ENCODE data around the gene SDHAF1. TPM values are rescaled to one million over a fixed set of nuclear protein-coding genes. Genes with fewer than 3 reads are reported as not detected.
A peak's percentile ranks its signal among the peaks of the same experiment; 100 is the strongest.
"Not testable (repeated sequence)": the region's sequence is repeated elsewhere in the genome, so short reads cannot be mapped to it uniquely, and the experiment has no call there.

Gene SDHAF1
- total RNA-seq: 1 to 10 TPM; 6.2 to 6.9 TPM
- total RNA-seq: 6.1 to 19.1 reads per million in 2 donors

GRCh38 chr19:35995048-35995993 lies at the start of gene SDHAF1:
Gene SDHAF1, plus strand, starts transcription at chr19:35995188. Its CDS starts 87 bp downstream, at chr19:35995275.
- no peaks in the 10 kb centered on the region for H3K9me3 ChIP-seq (ENCODE audit: control insufficient read depth, low read length, poor library complexity, severe bottlenecking)
- Mint-ChIP-seq H3K27ac (peak within 1 kb of the TSS; percentile 81), H3K4me1 (peaks cover 25% of the 10 kb centered on the region)

GRCh38 chr19:35946203-35946602 lies 48.8 kb upstream of the SDHAF1 start:
- peak overlapping the region; percentile 81 for H3K27ac Mint-ChIP-seq
- DNase-seq: no peak

More at GRCh38 chr19:35995048-35995993, at the start of gene SDHAF1:
- peak; percentile 78 to 82 (median 80) for DNase-seq
- ATAC-seq: peak; percentile 93
- peak within 1 kb of the TSS; percentile 97 for H3K4me3 Mint-ChIP-seq
- H3K27me3 Mint-ChIP-seq: no peaks in the 10 kb centered on the region
- H3K36me3 Mint-ChIP-seq (ENCODE audit: low read depth): no peaks in the 10 kb centered on the region

DNA sequence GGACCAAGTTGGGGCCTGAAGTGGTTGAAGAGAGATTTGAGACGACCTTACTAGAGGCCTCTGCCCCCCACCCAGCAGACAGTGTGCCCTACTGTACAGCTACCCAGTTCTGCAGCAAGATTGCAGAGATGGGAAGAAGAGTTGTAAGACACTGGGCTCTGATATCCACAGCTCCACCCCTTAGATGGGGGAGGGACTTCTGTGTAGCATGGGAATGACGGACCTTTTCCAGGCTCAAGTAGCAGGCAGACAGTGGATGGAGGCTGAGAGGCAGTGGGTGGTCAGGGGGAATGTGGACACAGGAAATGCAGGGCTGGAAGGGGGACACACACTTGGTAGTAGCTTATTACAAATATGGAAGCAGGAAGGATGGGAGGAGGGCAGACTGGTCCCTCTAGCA lies 45.9 kb upstream of the SDHAF1 start:
- Mint-ChIP-seq H3K27ac (peak overlapping the region; percentile 81), H3K27me3 (no peaks in the 10 kb centered on the region), H3K4me3 (no peak overlapping the region), H3K36me3 (ENCODE audit: low read depth) (peaks cover 1% of the 10 kb centered on the region), H3K4me1 (peaks cover 41% of the 10 kb centered on the region)
- DNase-seq (no peak), ATAC-seq (no peak)
- no peaks in the 10 kb centered on the region for H3K9me3 ChIP-seq (ENCODE audit: control insufficient read depth, low read length, poor library complexity, severe bottlenecking)

More at GRCh38 chr19:35946203-35946602, 48.8 kb upstream of the SDHAF1 start:
- H3K4me1 Mint-ChIP-seq: peaks cover 33% of the 10 kb centered on the region
- H3K4me3 Mint-ChIP-seq: peak overlapping the region; percentile 28
- no peak for ATAC-seq
- peaks cover 11% of the 10 kb centered on the region for H3K36me3 Mint-ChIP-seq (ENCODE audit: low read depth)
- no peaks in the 10 kb centered on the region for H3K9me3 ChIP-seq (ENCODE audit: control insufficient read depth, low read length, poor library complexity, severe bottlenecking)
- H3K27me3 Mint-ChIP-seq: no peaks in the 10 kb centered on the region

- H3K4me1 Mint-ChIP-seq: peaks cover 38% of the 10 kb centered on the region
- peak overlapping the region; percentile 68 for H3K27ac Mint-ChIP-seq
- no peaks in the 10 kb centered on the region for H3K27me3 Mint-ChIP-seq
- no peaks in the 10 kb centered on the region for H3K9me3 ChIP-seq (ENCODE audit: control insufficient read depth, low read length, poor library complexity, severe bottlenecking)
- DNase-seq (no peak), ATAC-seq (no peak)
- no peak overlapping the region for H3K4me3 Mint-ChIP-seq
- H3K36me3 Mint-ChIP-seq (ENCODE audit: low read depth): peaks cover 2% of the 10 kb centered on the region
These were observed 38.9 kb upstream of the SDHAF1 start for GRCh38 chr19:35955881-35956634.

GRCh38 chr19:35957411-35957810 lies 37.6 kb upstream of the SDHAF1 start:
- DNase-seq: not testable (repeated sequence)

GRCh38 chr19:35958660-35959039 lies 36.3 kb upstream of the SDHAF1 start:
- no peak for ATAC-seq
- peak overlapping the region; percentile 83 for H3K4me3 Mint-ChIP-seq

More at GRCh38 chr19:35957411-35957810, 37.6 kb upstream of the SDHAF1 start:
- ATAC-seq; H3K27me3 Mint-ChIP-seq; H3K9me3 ChIP-seq (ENCODE audit: control insufficient read depth, low read length, poor library complexity, severe bottlenecking); H3K36me3 Mint-ChIP-seq (ENCODE audit: low read depth): not testable (repeated sequence)
- Mint-ChIP-seq H3K4me3 (peak overlapping the region; percentile 70), H3K4me1 (peaks cover 32% of the 10 kb centered on the region), H3K27ac (peak overlapping the region; percentile 60)

GRCh38 chr19:35959040-35959967 lies 35.7 kb upstream of the SDHAF1 start:
- no peaks in the 10 kb centered on the region for H3K9me3 ChIP-seq (ENCODE audit: control insufficient read depth, low read length, poor library complexity, severe bottlenecking)
- Mint-ChIP-seq H3K36me3 (ENCODE audit: low read depth) (peaks cover 2% of the 10 kb centered on the region), H3K27me3 (no peaks in the 10 kb centered on the region), H3K4me3 (peak overlapping the region; percentile 85), H3K4me1 (peaks cover 17% of the 10 kb centered on the region), H3K27ac (no peak overlapping the region)
- DNase-seq (peak; percentile 73 to 80 (median 75)), ATAC-seq (peak; percentile 99)

More at GRCh38 chr19:35958660-35959039, 36.3 kb upstream of the SDHAF1 start:
- Mint-ChIP-seq H3K27me3 (no peaks in the 10 kb centered on the region), H3K36me3 (ENCODE audit: low read depth) (peaks cover 2% of the 10 kb centered on the region), H3K4me1 (peaks cover 23% of the 10 kb centered on the region), H3K27ac (no peak overlapping the region)
- no peak for DNase-seq
- H3K9me3 ChIP-seq (ENCODE audit: control insufficient read depth, low read length, poor library complexity, severe bottlenecking): no peaks in the 10 kb centered on the region

- Mint-ChIP-seq H3K27me3 (no peaks in the 10 kb centered on the region), H3K36me3 (ENCODE audit: low read depth) (peaks cover 2% of the 10 kb centered on the region), H3K4me3 (peak overlapping the region; percentile 85), H3K27ac (no peak overlapping the region), H3K4me1 (peaks cover 16% of the 10 kb centered on the region)
- DNase-seq: no peak
- H3K9me3 ChIP-seq (ENCODE audit: control insufficient read depth, low read length, poor library complexity, severe bottlenecking): no peaks in the 10 kb centered on the region
- ATAC-seq: no peak
These were observed 35.0 kb upstream of the SDHAF1 start for GRCh38 chr19:35959968-35960320.

- no peaks in the 10 kb centered on the region for H3K9me3 ChIP-seq (ENCODE audit: control insufficient read depth, low read length, poor library complexity, severe bottlenecking)
- Mint-ChIP-seq H3K4me1 (peaks cover 13% of the 10 kb centered on the region), H3K27ac (no peak overlapping the region), H3K27me3 (peaks cover under 1% of the 10 kb centered on the region), H3K4me3 (peak overlapping the region; percentile 63), H3K36me3 (ENCODE audit: low read depth) (no peaks in the 10 kb centered on the region)
- DNase-seq (no peak), ATAC-seq (no peak)
These were observed 34.5 kb upstream of the SDHAF1 start for GRCh38 chr19:35960432-35960972.

GRCh38 chr19:35963514-35963913 lies 31.5 kb upstream of the SDHAF1 start:
- Mint-ChIP-seq H3K4me1 (peaks cover 4% of the 10 kb centered on the region), H3K36me3 (ENCODE audit: low read depth) (no peaks in the 10 kb centered on the region), H3K4me3 (no peak overlapping the region), H3K27me3 (peaks cover 7% of the 10 kb centered on the region), H3K27ac (no peak overlapping the region)
- DNase-seq (no peak), ATAC-seq (no peak)
- no peaks in the 10 kb centered on the region for H3K9me3 ChIP-seq (ENCODE audit: control insufficient read depth, low read length, poor library complexity, severe bottlenecking)

- no peak for ATAC-seq
- no peaks in the 10 kb centered on the region for H3K9me3 ChIP-seq (ENCODE audit: control insufficient read depth, low read length, poor library complexity, severe bottlenecking)
- H3K4me1 Mint-ChIP-seq: peaks cover 3% of the 10 kb centered on the region
- peaks cover 7% of the 10 kb centered on the region for H3K27me3 Mint-ChIP-seq
- no peak overlapping the region for H3K4me3 Mint-ChIP-seq
- no peak overlapping the region for H3K27ac Mint-ChIP-seq
- no peak for DNase-seq
- H3K36me3 Mint-ChIP-seq (ENCODE audit: low read depth): no peaks in the 10 kb centered on the region
These were observed 28.2 kb upstream of the SDHAF1 start for GRCh38 chr19:35966771-35967170.

GRCh38 chr19:35973487-35973886 lies 21.5 kb upstream of the SDHAF1 start:
- no peak overlapping the region for H3K4me3 Mint-ChIP-seq
- no peaks in the 10 kb centered on the region for H3K9me3 ChIP-seq (ENCODE audit: control insufficient read depth, low read length, poor library complexity, severe bottlenecking)
- peaks cover 4% of the 10 kb centered on the region for H3K36me3 Mint-ChIP-seq (ENCODE audit: low read depth)
- peaks cover 3% of the 10 kb centered on the region for H3K4me1 Mint-ChIP-seq
- no peak for ATAC-seq
- no peak for DNase-seq
- no peak overlapping the region for H3K27ac Mint-ChIP-seq
- H3K27me3 Mint-ChIP-seq: peaks cover 8% of the 10 kb centered on the region
